Esophagus muscularis mucosa (tissue), 4 donors: ENCODE measurements around the gene RNF19B. TPM values are rescaled to one million over a fixed set of nuclear protein-coding genes. Genes with fewer than 3 reads are reported as not detected.

Experiments used
- DNase-seq: peaks from one replicate; pipeline ENCODE4 v3.0.0-alpha.2; 2017; ENCODE audit errors: extremely low spot score
- H3K27ac ChIP-seq, 4 donors: fragments of 200-600 bp; sonication (generic); replicated peaks in 1 of 4; 1 replicate in 3 of 4; 2 replicates in 1 of 4; pipeline ENCODE4 v1.5.1; 2016 to 2019; ENCODE audit warnings: mild to moderate bottlenecking in 1 of 4
- H3K27me3 ChIP-seq, 4 donors: fragments of 200-600 bp; sonication (generic); one replicate each; pipeline versions ENCODE4 v1.5.1 to v1.6.0; 2016 to 2019
- H3K36me3 ChIP-seq, 4 donors: fragments of 200-600 bp; sonication (generic); one replicate each; pipeline ENCODE4 v1.5.1; 2016 to 2019
- H3K4me1 ChIP-seq, 4 donors: fragments of 200-600 bp; sonication (generic); one replicate each; pipeline ENCODE4 v1.5.1; 2016 to 2019
- H3K4me3 ChIP-seq, 4 donors: fragments of 200-600 bp; sonication (generic); 1 replicate in 2 of 4; 2 replicates in 2 of 4; pipeline ENCODE4 v1.5.1; 2016 to 2019; ENCODE audit warnings: mild to moderate bottlenecking in 4 of 4, moderate library complexity in 1 of 4
- H3K9me3 ChIP-seq, 4 donors: fragments of 200-600 bp; sonication (generic); 1 replicate in 3 of 4; 2 replicates in 1 of 4; pipeline ENCODE4 v1.5.1; 2016 to 2019
- EP300 ChIP-seq: sonication (generic); formaldehyde crosslinking; IDR thresholded peaks from one replicate; pipeline ENCODE4 v1.6.1; 2017; ENCODE audit warnings: antibody characterized with exemption
- POLR2A ChIP-seq: fragments of 450-650 bp; IDR thresholded peaks from one replicate; pipeline ENCODE4 v1.6.1; 2017; ENCODE audit warnings: antibody characterized with exemption, moderate library complexity, mild to moderate bottlenecking, low read depth
- POLR2AphosphoS5 ChIP-seq, 2 donors: sonication (generic); formaldehyde crosslinking; IDR thresholded peaks; one replicate each; pipeline ENCODE4 v1.6.1; 2017; ENCODE audit warnings: antibody characterized with exemption in 2 of 2
- WGBS: methylation state at CpG from one replicate; pipeline ENCODE4 v1.1.5; 2018; 5-methylcytosine and 5-hydroxymethylcytosine counted together
- intact Hi-C: fragments of 100-400 bp; cut with DNase I; formaldehyde crosslinking; loops from one replicate; pipeline ENCODE4 v1.15.1; 2023
- total RNA-seq, 4 donors: library from RNA; depleted of rRNA; stranded (reverse); fragments of >200 nt; gene quantifications; one replicate each; pipeline versions ENCODE4 v1.1.0 to v1.2.1, GENCODE V29; 2016
- TF ChIP-seq, protein P1 (sequence below), 3 experiments: fragments of 200-600 bp in 2 of 3; fragments of 450-650 bp in 1 of 3; sonication (generic) in 2 of 3; IDR thresholded peaks; one replicate each; pipeline ENCODE4 v1.5.1; 2017 to 2019; ENCODE audit warnings: antibody characterized with exemption in 3 of 3, mild to moderate bottlenecking in 2 of 3, moderate library complexity in 1 of 3

Gene RNF19B
- total RNA-seq, 4 donors from 2014 or later = 16.2 to 32.3 (median 22.7) TPM

- 100% methylated on average over 1 of the region's 9 CpGs for WGBS
- no peak for DNase-seq
- H3K4me1 ChIP-seq = peaks cover 18 to 29% (median 28%) of the 10 kb centered on the region in 4 donors
- H3K9me3 ChIP-seq = no peaks in the 10 kb centered on the region
- intact Hi-C loops = no loop called here
- no peaks in the 10 kb centered on the region for H3K36me3 ChIP-seq
- no peak overlapping the region for H3K27ac ChIP-seq
- H3K27me3 ChIP-seq = peaks cover 0 to 21% (median 7%) of the 10 kb centered on the region in 4 donors
- TF ChIP-seq POLR2A = no peak
- H3K4me3 ChIP-seq = no peak overlapping the region
Measured at GRCh38 chr1:32898056-32898455, 66.6 kb downstream of the RNF19B start.

DNA sequence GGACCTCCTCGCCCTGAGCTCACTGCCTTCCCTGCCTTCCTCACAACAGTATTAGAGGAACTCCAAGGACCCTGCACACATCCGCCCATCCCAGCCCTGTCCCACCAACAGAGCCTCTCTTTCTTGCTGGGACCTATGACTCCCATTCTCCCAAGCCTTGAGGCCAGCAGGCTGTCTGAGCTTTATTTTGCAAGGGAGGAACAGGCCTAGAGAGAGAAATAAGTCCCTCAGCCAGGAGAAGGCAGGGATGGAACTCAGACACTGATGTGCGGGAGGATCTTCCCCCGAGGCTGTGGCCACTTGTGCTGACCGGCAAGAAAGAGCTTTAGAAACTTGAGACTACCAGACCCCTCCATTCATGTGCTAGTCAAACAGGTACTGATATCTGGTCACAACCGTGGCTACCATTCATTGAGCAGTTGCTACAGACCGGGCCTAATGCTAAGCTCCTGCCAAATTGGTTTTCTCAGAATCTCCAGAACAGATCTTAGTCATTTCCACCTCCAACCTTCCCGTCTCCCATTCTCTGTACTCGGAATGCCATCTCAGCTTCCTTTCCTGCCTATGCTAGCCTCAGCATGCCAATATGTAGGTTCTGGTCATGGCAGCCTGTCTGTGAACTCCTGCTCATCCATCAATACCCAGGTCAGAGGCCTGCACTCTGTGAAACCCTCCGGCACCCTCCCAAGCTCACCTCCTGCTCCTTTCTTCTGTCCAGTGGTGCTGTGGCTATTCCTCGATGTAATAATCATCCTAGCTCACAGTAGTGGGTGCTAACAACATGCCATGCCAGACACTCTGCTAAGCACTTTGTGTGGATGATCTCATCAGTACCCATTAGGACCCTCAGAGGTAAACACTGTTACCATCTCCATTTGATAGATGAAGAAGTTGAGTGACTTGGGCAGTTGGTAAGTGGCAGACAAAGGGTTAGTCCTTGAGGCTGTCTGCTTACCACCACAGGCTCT, 67.2 kb downstream of the RNF19B start:
- Histone ChIP-seq H3K36me3 (no peaks in the 10 kb centered on the region), H3K27ac (no peak overlapping the region), H3K4me3 (no peak overlapping the region), H3K9me3 (no peaks in the 10 kb centered on the region), H3K4me1 (peaks cover 23 to 36% (median 34%) of the 10 kb centered on the region in 4 donors), H3K27me3 (peaks cover 0 to 28% (median 9%) of the 10 kb centered on the region in 4 donors)
- intact Hi-C loops = no loop called here
- DNase-seq = no peak
- 84% methylated on average over 11 of the region's 11 CpGs for WGBS
- TF ChIP-seq POLR2AphosphoS5 (IDR thresholded peaks at IDR 0.05) (no peak), EP300 (no peak), POLR2A (no peak)
- TF ChIP-seq, protein P1, sequence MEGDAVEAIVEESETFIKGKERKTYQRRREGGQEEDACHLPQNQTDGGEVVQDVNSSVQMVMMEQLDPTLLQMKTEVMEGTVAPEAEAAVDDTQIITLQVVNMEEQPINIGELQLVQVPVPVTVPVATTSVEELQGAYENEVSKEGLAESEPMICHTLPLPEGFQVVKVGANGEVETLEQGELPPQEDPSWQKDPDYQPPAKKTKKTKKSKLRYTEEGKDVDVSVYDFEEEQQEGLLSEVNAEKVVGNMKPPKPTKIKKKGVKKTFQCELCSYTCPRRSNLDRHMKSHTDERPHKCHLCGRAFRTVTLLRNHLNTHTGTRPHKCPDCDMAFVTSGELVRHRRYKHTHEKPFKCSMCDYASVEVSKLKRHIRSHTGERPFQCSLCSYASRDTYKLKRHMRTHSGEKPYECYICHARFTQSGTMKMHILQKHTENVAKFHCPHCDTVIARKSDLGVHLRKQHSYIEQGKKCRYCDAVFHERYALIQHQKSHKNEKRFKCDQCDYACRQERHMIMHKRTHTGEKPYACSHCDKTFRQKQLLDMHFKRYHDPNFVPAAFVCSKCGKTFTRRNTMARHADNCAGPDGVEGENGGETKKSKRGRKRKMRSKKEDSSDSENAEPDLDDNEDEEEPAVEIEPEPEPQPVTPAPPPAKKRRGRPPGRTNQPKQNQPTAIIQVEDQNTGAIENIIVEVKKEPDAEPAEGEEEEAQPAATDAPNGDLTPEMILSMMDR (IDR thresholded peaks at IDR 0.05) = no peak

- TF ChIP-seq POLR2A (no peak), POLR2AphosphoS5 (IDR thresholded peaks at IDR 0.05) (no peak), EP300 (no peak)
- TF ChIP-seq, protein P1 (IDR thresholded peaks at IDR 0.05) = no peak
- 72% methylated on average over 5 of the region's 5 CpGs for WGBS
- H3K27me3 ChIP-seq = peaks cover 0 to 37% (median 9%) of the 10 kb centered on the region in 4 donors
- no peaks in the 10 kb centered on the region for H3K36me3 ChIP-seq
- H3K9me3 ChIP-seq = no peaks in the 10 kb centered on the region
- peaks cover 21 to 33% (median 29%) of the 10 kb centered on the region in 4 donors for H3K4me1 ChIP-seq
- DNase-seq = no peak
- intact Hi-C loops = no loop called here
- H3K27ac ChIP-seq = no peak overlapping the region
- no peak overlapping the region for H3K4me3 ChIP-seq
Measured at GRCh38 chr1:32896451-32896850, 68.2 kb downstream of the RNF19B start.

DNA sequence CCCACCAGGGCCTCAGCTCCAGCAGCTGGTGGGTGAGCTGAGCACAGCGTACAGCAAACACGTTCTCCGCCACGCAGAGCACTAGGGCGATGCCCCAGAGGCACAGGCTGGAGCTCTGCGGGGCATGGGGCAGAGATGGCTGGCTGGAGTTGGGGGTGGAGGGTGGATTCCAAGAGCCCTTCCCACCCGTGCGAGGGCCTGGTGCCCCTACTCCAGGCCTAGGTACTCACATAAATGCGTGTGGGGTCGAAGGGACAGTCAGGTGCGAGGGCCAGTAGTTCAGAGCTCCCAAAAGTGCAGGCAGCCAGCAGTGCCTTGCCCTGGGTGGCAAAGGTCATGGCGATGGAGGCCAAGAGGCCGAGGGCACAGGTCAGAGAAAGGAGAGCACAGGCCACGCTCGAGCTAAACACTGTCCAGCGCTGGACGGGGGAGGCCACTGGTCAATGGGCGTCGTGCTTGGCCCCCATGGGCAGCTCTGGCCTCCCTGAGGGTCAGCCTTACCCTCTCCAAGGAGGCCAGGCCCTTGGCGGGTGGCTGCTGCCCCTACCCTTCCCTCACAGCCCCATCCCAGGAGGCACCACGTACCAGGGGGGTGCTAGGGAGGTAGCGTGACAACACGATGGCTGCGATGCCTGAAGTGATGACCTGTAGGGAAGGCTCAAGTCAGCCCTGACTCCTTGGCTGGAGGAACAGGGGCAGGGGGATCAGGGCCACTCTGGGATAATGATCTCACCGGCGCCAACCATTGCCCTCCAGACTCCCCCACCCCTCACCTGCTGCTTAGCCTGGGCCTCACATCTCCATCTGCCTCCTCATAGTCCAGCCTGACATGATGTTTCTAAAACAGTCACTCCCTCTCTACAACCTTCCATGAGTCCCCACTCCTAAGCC, 69.0 kb downstream of the RNF19B start:
- WGBS = 98% methylated on average over 16 of the region's 26 CpGs

More for the DNA sequence above, 69.0 kb downstream of the RNF19B start:
- intact Hi-C loops = no loop called here
- Histone ChIP-seq H3K27me3 (peaks cover 0 to 40% (median 9%) of the 10 kb centered on the region in 4 donors), H3K4me1 (peaks cover 16 to 27% (median 23%) of the 10 kb centered on the region in 4 donors), H3K27ac (no peak overlapping the region), H3K9me3 (no peaks in the 10 kb centered on the region), H3K36me3 (no peaks in the 10 kb centered on the region), H3K4me3 (no peak overlapping the region)
- TF ChIP-seq POLR2A (no peak), POLR2AphosphoS5 (IDR thresholded peaks at IDR 0.05) (no peak), EP300 (no peak)
- TF ChIP-seq, protein P1 (IDR thresholded peaks at IDR 0.05) = no peak
- DNase-seq = no peak
